Kidney (tissue), 14 donors: ENCODE results near the gene CHRNA9. TPM values are rescaled to one million over a fixed set of nuclear protein-coding genes. Genes with fewer than 3 reads are reported as not detected.

Experiments
- DNase-seq, 5 donors: peaks; one replicate each; pipeline ENCODE4 v3.0.0-alpha.2; 2013 to 2020
- FAIRE-seq: peaks from 2 replicates; lab custom pipeline; 2012; peaks lifted over from hg19 to GRCh38; lab: Jason Lieb, UNC
- H3K27ac ChIP-seq, 2 donors: one replicate each; pipeline ENCODE4 v1.7.0; 2013; ENCODE audit warnings: low read depth in 2 of 2, low read length in 2 of 2, inconsistent platforms in 1 of 2
- H3K27me3 ChIP-seq: one replicate; pipeline ENCODE4 v1.7.1; 2013; ENCODE audit warnings: low read length, inconsistent platforms; ENCODE audit not compliant: control insufficient read depth, insufficient read depth
- H3K36me3 ChIP-seq, 3 donors: one replicate each; pipeline versions ENCODE4 v1.7.0 to v1.7.1; 2013; ENCODE audit warnings: low read length in 3 of 3, control low read depth in 1 of 3, inconsistent platforms in 1 of 3; ENCODE audit not compliant: insufficient read depth in 3 of 3, control insufficient read depth in 2 of 3
- H3K4me1 ChIP-seq, 3 donors: one replicate each; pipeline versions ENCODE4 v1.7.0 to v1.7.1; 2013; ENCODE audit warnings: low read length in 3 of 3, inconsistent platforms in 1 of 3, low read depth in 1 of 3; ENCODE audit not compliant: control insufficient read depth in 2 of 3, insufficient read depth in 2 of 3
- H3K4me3 ChIP-seq, 3 donors: one replicate each; pipeline versions ENCODE4 v1.7.0 to v1.8.1; 2013; ENCODE audit warnings: low read length in 3 of 3, control low read depth in 1 of 3, inconsistent platforms in 1 of 3
- H3K9ac ChIP-seq, 3 donors: one replicate each; pipeline versions ENCODE4 v1.7.0 to v1.7.1; 2013; ENCODE audit warnings: low read length in 3 of 3, control low read depth in 1 of 3, inconsistent platforms in 1 of 3
- H3K9me3 ChIP-seq, 3 donors: one replicate each; pipeline versions ENCODE4 v1.7.0 to v1.7.1; 2013; ENCODE audit warnings: low read length in 3 of 3, control low read depth in 1 of 3, inconsistent platforms in 1 of 3; ENCODE audit not compliant: control insufficient read depth in 2 of 3, insufficient read depth in 1 of 3
- CTCF ChIP-seq: IDR thresholded peaks from 3 replicates; pipeline ENCODE4 v1.5.1; 2012; ENCODE audit warnings: mild to moderate bottlenecking, moderate library complexity, borderline replicate concordance; ENCODE audit not compliant: insufficient read depth; ENCODE audit errors: extremely low read depth
- intact Hi-C: fragments of 100-400 bp; cut with DNase I; formaldehyde crosslinking; loops from one replicate; pipeline ENCODE4 v1.11.1; 2022
- polyA plus RNA-seq: library from polyadenylated mRNA; stranded (reverse); fragments of 350-450 nt; fragmentation: Illumina TruSeq; extraction: RNeasy Lipid Tissue Mini Kit (QIAGEN cat#74804); gene quantifications from one replicate; pipeline ENCODE4 v1.2.3, GENCODE V29; 2014; ENCODE audit warnings: low read depth, low replicate concordance; ENCODE audit not compliant: insufficient read depth
- total RNA-seq: library from RNA; stranded (reverse); fragmentation: NEBNext Ultra II Directional; extraction: Animal tissue kit (Norgen Biotek cat#: 25700); gene quantifications from one replicate; pipeline ENCODE4 v1.2.1, GENCODE V29; 2021
- donor health status: control.
- donor health status: control.
- donor health status: control.
- donor health status: control.
- donor health status: control.
- donor health status: DM: yes; HTN: yes; CAD: no.
- donor health status: Normal renal cell carcinoma (clear cell type).

Gene CHRNA9
- total and polyA plus RNA-seq, 2 donors from 2014 or later: not detected

GRCh38 chr4:40399578-40399977 lies 64.4 kb downstream of the CHRNA9 start:
- Histone ChIP-seq H3K36me3 (no peaks in the 10 kb centered on the region), H3K27ac (no peak overlapping the region), H3K9me3 (no peaks in the 10 kb centered on the region), H3K4me1 (peaks cover 9 to 19% (median 12%) of the 10 kb centered on the region in 3 donors), H3K9ac (no peak overlapping the region), H3K4me3 (no peak overlapping the region), H3K27me3 (no peaks in the 10 kb centered on the region)
- intact Hi-C loops: no loop called here
- no peak for FAIRE-seq
- TF ChIP-seq CTCF: no peak
- no peak for DNase-seq

- DNase-seq (no peak), FAIRE-seq (no peak)
- H3K27me3 ChIP-seq: no peaks in the 10 kb centered on the region
- intact Hi-C loops: no loop called here
- H3K27ac ChIP-seq: no peak overlapping the region
- H3K9ac ChIP-seq: no peak overlapping the region
- peaks cover 5 to 12% (median 9%) of the 10 kb centered on the region in 3 donors for H3K4me1 ChIP-seq
- H3K4me3 ChIP-seq: no peak overlapping the region
- H3K36me3 ChIP-seq: no peaks in the 10 kb centered on the region
- H3K9me3 ChIP-seq: no peaks in the 10 kb centered on the region
- TF ChIP-seq CTCF: no peak
These were observed 66.0 kb downstream of the CHRNA9 start for GRCh38 chr4:40401096-40401495.

- DNase-seq: peak in 3 of 5 donors; percentile 52 to 89 (median 75)
- no peak overlapping the region for H3K27ac ChIP-seq
- no peak for TF ChIP-seq CTCF
- H3K36me3 ChIP-seq: no peaks in the 10 kb centered on the region
- H3K9ac ChIP-seq: no peak overlapping the region
- no peaks in the 10 kb centered on the region for H3K9me3 ChIP-seq
- H3K4me3 ChIP-seq: no peak overlapping the region
- intact Hi-C loops: no loop called here
- peaks cover 0 to 7% (median 5%) of the 10 kb centered on the region in 3 donors for H3K4me1 ChIP-seq
- no peak for FAIRE-seq
- H3K27me3 ChIP-seq: no peaks in the 10 kb centered on the region
These were observed 66.5 kb downstream of the CHRNA9 start for GRCh38 chr4:40401631-40402030.

GRCh38 chr4:40402556-40402955 lies 67.4 kb downstream of the CHRNA9 start:
- FAIRE-seq (no peak), DNase-seq (no peak)
- Histone ChIP-seq H3K9me3 (no peaks in the 10 kb centered on the region), H3K4me1 (peaks cover 0 to 7% (median 5%) of the 10 kb centered on the region in 3 donors), H3K27ac (no peak overlapping the region), H3K27me3 (no peaks in the 10 kb centered on the region), H3K36me3 (no peaks in the 10 kb centered on the region), H3K4me3 (no peak overlapping the region), H3K9ac (no peak overlapping the region)
- intact Hi-C loops: no loop called here
- no peak for TF ChIP-seq CTCF
